Neutrophil (primary cell): ENCODE data around the gene ANP32E.
"Not testable (repeated sequence)": the region's sequence is repeated elsewhere in the genome, so short reads cannot be mapped to it uniquely, and the experiment has no call there.

Source experiments
- H3K27ac ChIP-seq: fragments of 200-600 bp; sonication (generic); 2 replicates; pipeline ENCODE4 v1.5.1; 2016; ENCODE audit warnings: mild to moderate bottlenecking, moderate library complexity
- H3K27me3 ChIP-seq: fragments of 200-600 bp; sonication (generic); 2 replicates; pipeline ENCODE4 v1.6.0; 2016; ENCODE audit warnings: mild to moderate bottlenecking
- H3K36me3 ChIP-seq: fragments of 200-600 bp; sonication (generic); 2 replicates; pipeline ENCODE4 v1.5.1; 2017
- H3K4me1 ChIP-seq, 2 experiments: fragments of 200-600 bp in 1 of 2; sonication (generic) in 1 of 2; 1 replicate in 1 of 2; 2 replicates in 1 of 2; pipeline versions ENCODE4 v1.5.1 to v1.6.1; 2013 to 2016; ENCODE audit warnings: low read depth in 1 of 2, low read length in 1 of 2, mild to moderate bottlenecking in 1 of 2, moderate library complexity in 1 of 2; ENCODE audit not compliant: control insufficient read depth in 1 of 2, insufficient read depth in 1 of 2
- H3K4me3 ChIP-seq, 2 experiments: fragments of 200-600 bp in 1 of 2; sonication (generic) in 1 of 2; 1 replicate in 1 of 2; 2 replicates in 1 of 2; pipeline ENCODE4 v1.5.1; 2013 to 2016; ENCODE audit warnings: low read depth in 1 of 2, low read length in 1 of 2, mild to moderate bottlenecking in 1 of 2, moderate library complexity in 1 of 2
- H3K9me3 ChIP-seq: fragments of 200-600 bp; sonication (generic); 2 replicates; pipeline ENCODE4 v1.5.1; 2016
- CTCF ChIP-seq: fragments of 200-600 bp; sonication (generic); IDR thresholded peaks from 2 replicates; pipeline ENCODE4 v1.5.1; 2016; ENCODE audit warnings: antibody characterized with exemption

Gene ANP32E

GRCh38 chr1:150234566-150235293, 1.2 kb downstream of the ANP32E start:
- no peak for TF ChIP-seq CTCF
- Histone ChIP-seq H3K9me3 (no peaks in the 10 kb centered on the region), H3K36me3 (no peaks in the 10 kb centered on the region), H3K4me1 (peaks cover 25 to 30% of the 10 kb centered on the region in 2 experiments), H3K4me3 (peak overlapping the region; percentile 90 to 98), H3K27ac (peak overlapping the region; percentile 93), H3K27me3 (no peaks in the 10 kb centered on the region)

- TF ChIP-seq CTCF, result no peak
- Histone ChIP-seq H3K4me1 (peaks cover 25 to 30% of the 10 kb centered on the region in 2 experiments), H3K27ac (peak overlapping the region; percentile 93), H3K27me3 (no peaks in the 10 kb centered on the region), H3K36me3 (no peaks in the 10 kb centered on the region), H3K9me3 (no peaks in the 10 kb centered on the region), H3K4me3 (peak overlapping the region; percentile 90 to 98)
These were observed 1.7 kb downstream of the ANP32E start for GRCh38 chr1:150234309-150234565.

GRCh38 chr1:150233359-150234308, 2.3 kb downstream of the ANP32E start:
- H3K27me3 ChIP-seq, result no peaks in the 10 kb centered on the region
- TF ChIP-seq CTCF, result no peak
- no peaks in the 10 kb centered on the region for H3K9me3 ChIP-seq
- peak overlapping the region; percentile 90 to 98 for H3K4me3 ChIP-seq
- H3K27ac ChIP-seq, result peak overlapping the region; percentile 93
- H3K4me1 ChIP-seq, result peaks cover 25 to 30% of the 10 kb centered on the region in 2 experiments
- no peaks in the 10 kb centered on the region for H3K36me3 ChIP-seq

- not testable (repeated sequence) for H3K4me3 ChIP-seq, H3K36me3 ChIP-seq, H3K27me3 ChIP-seq, H3K9me3 ChIP-seq
- Histone ChIP-seq H3K4me1 (peaks cover 25 to 30% of the 10 kb centered on the region in 2 experiments), H3K27ac (peak overlapping the region; percentile 93)
These were observed 3.0 kb downstream of the ANP32E start for GRCh38 chr1:150232921-150233320.

GRCh38 chr1:150228246-150228645, 7.7 kb downstream of the ANP32E start:
- H3K36me3 ChIP-seq, H3K27ac ChIP-seq, H3K4me3 ChIP-seq, H3K9me3 ChIP-seq, H3K27me3 ChIP-seq: not testable (repeated sequence)
- peaks cover 33 to 37% of the 10 kb centered on the region in 2 experiments for H3K4me1 ChIP-seq

- Histone ChIP-seq H3K27ac (peak overlapping the region; percentile 71), H3K4me1 (peaks cover 25 to 30% of the 10 kb centered on the region in 2 experiments), H3K4me3 (no peak overlapping the region), H3K9me3 (no peaks in the 10 kb centered on the region), H3K36me3 (peaks cover 3% of the 10 kb centered on the region), H3K27me3 (no peaks in the 10 kb centered on the region)
- no peak for TF ChIP-seq CTCF
These were observed 8.7 kb downstream of the ANP32E start for GRCh38 chr1:150227228-150227627.
